ENCODE results near the gene GARRE1.
"Not testable (repeated sequence)": the region's sequence is repeated elsewhere in the genome, so short reads cannot be mapped to it uniquely, and the experiment has no call there.

GARRE1 gene

GRCh38 chr19:34231439-34231838 lies 22.9 kb upstream of the GARRE1 start:
- DNase-seq, result no peak

- no peak for DNase-seq
Observed at GRCh38 chr19:34232566-34233481, 21.5 kb upstream of the GARRE1 start.

- DNase-seq, result no peak
Observed at GRCh38 chr19:34235425-34235940, 18.9 kb upstream of the GARRE1 start.

- DNase-seq, result no peak
Observed at GRCh38 chr19:34236035-34236987, 18.0 kb upstream of the GARRE1 start.

- no peak for DNase-seq
Observed at GRCh38 chr19:34237283-34237682, 17.1 kb upstream of the GARRE1 start.

GRCh38 chr19:34237939-34238338 lies 16.4 kb upstream of the GARRE1 start:
- DNase-seq, result no peak

- DNase-seq, result no peak
Observed at GRCh38 chr19:34241513-34242337, 12.6 kb upstream of the GARRE1 start.

GRCh38 chr19:34243138-34243875 lies 11.0 kb upstream of the GARRE1 start:
- DNase-seq, result not testable (repeated sequence)

- no peak for DNase-seq
Observed at GRCh38 chr19:34243876-34244578, 10.3 kb upstream of the GARRE1 start.

GRCh38 chr19:34244611-34245299 lies 9.6 kb upstream of the GARRE1 start:
- no peak for DNase-seq

GRCh38 chr19:34246340-34246739 lies 8.0 kb upstream of the GARRE1 start:
- DNase-seq, result no peak

- no peak for DNase-seq
Observed at GRCh38 chr19:34248941-34249340, 5.4 kb upstream of the GARRE1 start.

- not testable (repeated sequence) for DNase-seq
Observed at GRCh38 chr19:34253167-34253566, 1.2 kb upstream of the GARRE1 start.

GRCh38 chr19:34253681-34254045 lies 691 bp upstream of the GARRE1 start:
- not testable (repeated sequence) for DNase-seq

GRCh38 chr19:34254698-34255432 lies 511 bp downstream of the GARRE1 start:
- peak; percentile 29 for DNase-seq

GRCh38 chr19:34255546-34255945 lies 1.2 kb downstream of the GARRE1 start:
- no peak for DNase-seq

- no peak for DNase-seq
Observed at GRCh38 chr19:34256835-34257558, 2.6 kb downstream of the GARRE1 start.

- DNase-seq, result no peak
Observed at GRCh38 chr19:34257559-34257924, 3.2 kb downstream of the GARRE1 start.
